ENCODE results near the gene MYH9. TPM values are rescaled to one million over a fixed set of nuclear protein-coding genes. Genes with fewer than 3 reads are reported as not detected.

MYH9 gene
- total RNA-seq, 1 experiment from 2014 or later, result 758 TPM

DNA sequence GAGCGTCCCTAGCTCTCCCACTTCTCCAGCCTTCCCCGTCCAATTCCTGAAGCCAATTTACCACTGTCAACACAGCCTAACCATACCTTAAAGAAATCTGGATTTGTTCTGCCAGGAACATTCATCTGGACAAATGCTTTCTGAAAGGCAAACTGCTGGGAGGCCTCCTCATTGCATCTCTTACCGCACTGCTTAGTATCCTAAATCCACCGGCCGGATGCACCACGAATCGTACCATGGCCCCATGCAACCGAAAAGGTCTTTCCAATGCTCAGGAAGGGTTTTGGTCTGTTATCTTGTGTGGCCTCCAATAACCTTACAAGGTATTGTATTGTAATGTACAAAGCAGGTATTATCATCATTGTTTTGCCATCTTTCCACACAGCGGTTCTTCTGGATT lies 57.6 kb downstream of the MYH9 start:
- no peak for DNase-seq
- Histone ChIP-seq H3K27ac (peak overlapping the region; percentile 96), H4K20me1 (ENCODE audit: insufficient read depth) (peaks cover 29% of the 10 kb centered on the region), H3K27me3 (ENCODE audit: insufficient read depth, low read depth) (no peaks in the 10 kb centered on the region), H2AFZ (no peak overlapping the region), H3K4me2 (peak overlapping the region; percentile 82), H3K36me3 (ENCODE audit: low read depth) (peaks cover 49% of the 10 kb centered on the region), H3F3A (ENCODE audit: insufficient read depth, low read depth) (peaks cover 98% of the 10 kb centered on the region), H3K4me3 (peak overlapping the region; percentile 27; the same call in 1 of the 2 replicates), H3K79me2 (ENCODE audit: low read depth) (peaks cover 95% of the 10 kb centered on the region), H3K9me3 (ENCODE audit: insufficient read depth, low read depth) (no peaks in the 10 kb centered on the region), H3K9me2 (ENCODE audit: insufficient read depth) (no peaks in the 10 kb centered on the region), H3K4me1 (replicated peaks; ENCODE audit: insufficient read depth) (peaks cover 70% of the 10 kb centered on the region)
- TSS peak; percentile 5 for BruUV-seq (replicated peaks)
- intact Hi-C loops (cut with micrococcal nuclease; ENCODE audit: unreplicated experiment), result loop anchor here (2.0 to 5.0 kb wide), 2 partner anchors 31 to 867 kb away; no protein-coding TSS in a partner anchor
- TF ChIP-seq, protein P1, sequence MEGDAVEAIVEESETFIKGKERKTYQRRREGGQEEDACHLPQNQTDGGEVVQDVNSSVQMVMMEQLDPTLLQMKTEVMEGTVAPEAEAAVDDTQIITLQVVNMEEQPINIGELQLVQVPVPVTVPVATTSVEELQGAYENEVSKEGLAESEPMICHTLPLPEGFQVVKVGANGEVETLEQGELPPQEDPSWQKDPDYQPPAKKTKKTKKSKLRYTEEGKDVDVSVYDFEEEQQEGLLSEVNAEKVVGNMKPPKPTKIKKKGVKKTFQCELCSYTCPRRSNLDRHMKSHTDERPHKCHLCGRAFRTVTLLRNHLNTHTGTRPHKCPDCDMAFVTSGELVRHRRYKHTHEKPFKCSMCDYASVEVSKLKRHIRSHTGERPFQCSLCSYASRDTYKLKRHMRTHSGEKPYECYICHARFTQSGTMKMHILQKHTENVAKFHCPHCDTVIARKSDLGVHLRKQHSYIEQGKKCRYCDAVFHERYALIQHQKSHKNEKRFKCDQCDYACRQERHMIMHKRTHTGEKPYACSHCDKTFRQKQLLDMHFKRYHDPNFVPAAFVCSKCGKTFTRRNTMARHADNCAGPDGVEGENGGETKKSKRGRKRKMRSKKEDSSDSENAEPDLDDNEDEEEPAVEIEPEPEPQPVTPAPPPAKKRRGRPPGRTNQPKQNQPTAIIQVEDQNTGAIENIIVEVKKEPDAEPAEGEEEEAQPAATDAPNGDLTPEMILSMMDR (conservative IDR thresholded peaks at IDR 0.05), result no peak
- TF ChIP-seq EZH2 (IDR thresholded peaks at IDR 0.05; ENCODE audit: low read depth), result no peak
- POLR2A ChIA-PET (ENCODE audit: unreplicated experiment), result no interaction called here
- CTCF ChIA-PET, result no interaction called here

DNA sequence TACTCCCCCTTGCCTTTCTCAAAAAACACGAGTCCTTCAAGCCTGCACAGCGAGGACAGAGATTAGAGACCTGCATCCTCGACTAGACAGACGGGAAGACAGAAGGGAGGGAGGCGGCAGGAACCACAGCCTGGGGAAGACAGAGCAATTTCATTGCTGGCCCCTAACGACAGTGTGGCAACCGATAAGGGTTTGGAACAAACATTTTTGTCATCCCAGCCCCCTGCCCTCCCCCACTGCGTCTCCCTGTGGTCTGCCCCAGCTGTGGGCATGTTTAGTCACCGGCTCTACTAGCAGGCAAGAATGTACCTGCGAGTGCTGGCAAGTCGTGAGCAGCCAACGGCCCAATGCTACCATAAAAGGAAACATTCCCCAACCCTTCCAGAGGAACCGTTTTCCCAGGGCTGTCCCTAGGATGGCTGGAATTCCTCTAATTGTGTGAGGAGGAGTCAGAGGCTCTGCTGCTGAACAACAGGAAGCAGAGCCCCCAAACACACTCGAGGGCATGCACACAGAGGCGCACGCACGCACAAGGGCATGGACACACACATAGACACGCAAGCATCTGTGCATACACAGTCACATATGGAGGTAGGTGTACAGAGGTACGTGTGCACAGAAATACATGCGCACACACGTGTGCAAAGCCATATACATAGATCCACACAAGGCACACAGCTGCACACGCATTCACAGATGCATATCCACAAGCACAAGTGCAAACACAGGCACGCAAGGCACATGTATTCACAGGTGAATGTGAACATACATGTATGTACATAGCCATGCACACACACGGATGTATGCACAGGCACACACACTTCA lies 58.3 kb downstream of the MYH9 start:
- TF ChIP-seq EZH2 (IDR thresholded peaks at IDR 0.05; ENCODE audit: low read depth), result no peak
- TF ChIP-seq, protein P1 (conservative IDR thresholded peaks at IDR 0.05), result no peak
- H3K79me2 ChIP-seq (ENCODE audit: low read depth), result peaks cover 95% of the 10 kb centered on the region
- H3K27me3 ChIP-seq (ENCODE audit: insufficient read depth, low read depth), result no peaks in the 10 kb centered on the region
- no peaks in the 10 kb centered on the region for H3K9me2 ChIP-seq (ENCODE audit: insufficient read depth)
- H3K36me3 ChIP-seq (ENCODE audit: low read depth), result peaks cover 49% of the 10 kb centered on the region
- H3K9me3 ChIP-seq (ENCODE audit: insufficient read depth, low read depth), result no peaks in the 10 kb centered on the region
- intact Hi-C loops (cut with micrococcal nuclease; ENCODE audit: unreplicated experiment), result loop anchor here (1.0 to 5.0 kb wide), 7 partner anchors 23 to 868 kb away; no protein-coding TSS in a partner anchor
- peak overlapping the region; percentile 82 for H3K4me2 ChIP-seq
- BruUV-seq (replicated peaks), result no TSS peak
- peaks cover 25% of the 10 kb centered on the region for H4K20me1 ChIP-seq (ENCODE audit: insufficient read depth)
- peak; percentile 95 to 96 for DNase-seq
- peaks cover 64% of the 10 kb centered on the region for H3K4me1 ChIP-seq (replicated peaks; ENCODE audit: insufficient read depth)
- peak overlapping the region; percentile 17; the same call in 1 of the 2 replicates for H3K4me3 ChIP-seq
- CTCF ChIA-PET, result interaction anchor here (1.3 kb wide), 1 partner anchor 36 kb away, joined by 3 read pairs; no protein-coding TSS in a partner anchor
- peaks cover 98% of the 10 kb centered on the region for H3F3A ChIP-seq (ENCODE audit: insufficient read depth, low read depth)
- H2AFZ ChIP-seq, result no peak overlapping the region
- peak overlapping the region; percentile 96 for H3K27ac ChIP-seq
- POLR2A ChIA-PET (ENCODE audit: unreplicated experiment), result interaction anchor here (0.5 to 0.6 kb wide), 3 partner anchors 26 to 953 kb away, joined by 3 to 10 read pairs (median 3); no protein-coding TSS in a partner anchor

GRCh38 chr22:36328635-36329253 lies 59.0 kb downstream of the MYH9 start:
- peak overlapping the region; percentile 96 for H3K27ac ChIP-seq
- no peak for TF ChIP-seq EZH2 (IDR thresholded peaks at IDR 0.05; ENCODE audit: low read depth)
- TF ChIP-seq, protein P1 (conservative IDR thresholded peaks at IDR 0.05), result no peak
- H3F3A ChIP-seq (ENCODE audit: insufficient read depth, low read depth), result peaks cover 98% of the 10 kb centered on the region
- intact Hi-C loops (cut with micrococcal nuclease; ENCODE audit: unreplicated experiment), result loop anchor here (1.0 kb wide), 5 partner anchors 24 to 137 kb away; no protein-coding TSS in a partner anchor
- peak overlapping the region; percentile 17; the same call in 1 of the 2 replicates for H3K4me3 ChIP-seq
- H3K9me3 ChIP-seq (ENCODE audit: insufficient read depth, low read depth), result no peaks in the 10 kb centered on the region
- H3K79me2 ChIP-seq (ENCODE audit: low read depth), result peaks cover 95% of the 10 kb centered on the region
- no peaks in the 10 kb centered on the region for H3K27me3 ChIP-seq (ENCODE audit: insufficient read depth, low read depth)
- peaks cover 56% of the 10 kb centered on the region for H3K4me1 ChIP-seq (replicated peaks; ENCODE audit: insufficient read depth)
- H3K4me2 ChIP-seq, result peak overlapping the region; percentile 82
- ChIA-PET CTCF (interaction anchor here (0.5 to 1.3 kb wide), 3 partner anchors 36 to 956 kb away, joined by 3 to 5 read pairs (median 4); no protein-coding TSS in a partner anchor), POLR2A (ENCODE audit: unreplicated experiment) (interaction anchor here (0.5 to 1.1 kb wide), 6 partner anchors 44 to 952 kb away, joined by 3 to 10 read pairs (median 5); no protein-coding TSS in a partner anchor)
- DNase-seq, result peak; percentile 50 to 64
- peaks cover 27% of the 10 kb centered on the region for H4K20me1 ChIP-seq (ENCODE audit: insufficient read depth)
- H3K36me3 ChIP-seq (ENCODE audit: low read depth), result peaks cover 56% of the 10 kb centered on the region
- H2AFZ ChIP-seq, result no peak overlapping the region
- H3K9me2 ChIP-seq (ENCODE audit: insufficient read depth), result no peaks in the 10 kb centered on the region
- BruUV-seq (replicated peaks), result TSS peak; percentile 64
